ENCODE measurements around the gene PNMA8B.

The PNMA8B gene

GRCh38 chr19:46451352-46451751, 44.3 kb downstream of the PNMA8B start:
- no peak for DNase-seq

DNA sequence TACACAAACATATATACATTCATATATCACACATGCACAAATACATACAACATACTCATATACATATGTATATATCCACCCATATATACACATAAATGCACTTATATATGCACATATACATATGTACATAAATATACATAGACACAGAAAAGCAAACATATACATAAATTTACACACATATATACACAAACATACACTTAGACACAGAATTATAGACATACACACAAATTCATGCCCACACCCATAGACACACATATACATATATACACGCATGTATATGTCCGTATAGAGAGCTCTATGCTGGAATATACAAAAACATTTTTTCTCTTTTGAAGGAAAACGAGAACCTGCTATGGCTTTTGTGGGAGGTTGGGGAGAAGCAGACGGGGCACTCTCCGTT, 44.9 kb downstream of the PNMA8B start:
- no peak for DNase-seq

- no peak for DNase-seq
Measured at GRCh38 chr19:46449228-46449627, 46.4 kb downstream of the PNMA8B start.

DNA sequence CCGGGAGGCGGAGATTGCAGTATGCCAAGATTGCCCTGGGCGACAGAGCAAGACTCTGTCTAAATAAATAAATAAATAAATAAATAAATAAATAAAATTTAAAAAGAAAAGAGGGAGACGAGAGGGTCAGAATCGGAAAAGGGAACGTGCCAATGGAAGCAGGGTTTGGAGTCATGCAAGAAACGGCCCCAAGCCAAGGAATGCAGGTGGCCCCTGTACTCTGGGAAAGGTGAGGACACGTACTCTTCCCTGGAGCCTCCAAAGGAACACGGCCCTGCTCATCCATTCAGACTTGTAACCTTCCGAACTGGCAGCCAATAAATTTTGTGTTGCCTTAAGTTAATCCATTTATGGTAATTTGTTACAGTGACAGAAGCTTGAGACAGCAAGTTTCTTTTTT, 47.1 kb downstream of the PNMA8B start:
- DNase-seq = no peak

DNA sequence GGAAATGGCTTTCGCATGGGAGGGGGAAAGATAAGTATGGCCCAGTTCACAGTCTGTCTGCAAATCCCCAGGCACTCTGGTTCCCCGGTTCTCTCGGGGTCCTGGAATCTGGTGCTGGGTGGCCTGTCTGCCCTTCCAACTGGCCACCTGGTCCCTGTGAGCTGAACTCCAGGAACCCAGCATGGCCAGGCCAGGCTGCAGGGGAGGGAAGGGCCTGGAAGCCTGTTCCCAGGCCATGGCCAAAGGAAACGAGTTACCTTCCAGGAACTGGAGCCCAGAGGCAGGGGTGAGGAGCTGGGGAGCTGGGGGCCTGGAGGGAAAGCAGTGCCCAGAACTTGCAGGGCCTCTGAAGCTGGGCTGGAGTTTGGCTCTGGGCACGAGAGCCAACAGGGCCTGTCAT, 47.8 kb downstream of the PNMA8B start:
- no peak for DNase-seq

DNA sequence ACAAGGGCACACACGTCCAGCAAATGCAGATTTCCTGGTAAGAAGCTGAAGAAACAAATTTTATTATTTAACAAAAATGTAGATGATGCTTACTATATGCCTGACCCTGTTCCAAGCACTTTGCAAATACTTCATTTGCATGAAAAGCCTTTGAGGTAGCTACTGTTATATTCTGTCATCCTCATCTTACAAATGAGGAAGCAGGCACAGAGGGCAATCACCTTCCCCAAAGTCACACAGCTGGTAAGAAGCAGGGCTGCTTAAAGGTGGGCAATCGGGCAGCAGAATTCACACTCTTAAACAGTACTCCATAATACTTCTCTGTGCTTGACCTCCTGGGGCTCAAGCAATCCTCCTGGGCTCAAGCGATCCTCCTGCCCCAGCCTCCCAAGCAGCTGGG, 48.7 kb downstream of the PNMA8B start:
- DNase-seq = no peak

DNA sequence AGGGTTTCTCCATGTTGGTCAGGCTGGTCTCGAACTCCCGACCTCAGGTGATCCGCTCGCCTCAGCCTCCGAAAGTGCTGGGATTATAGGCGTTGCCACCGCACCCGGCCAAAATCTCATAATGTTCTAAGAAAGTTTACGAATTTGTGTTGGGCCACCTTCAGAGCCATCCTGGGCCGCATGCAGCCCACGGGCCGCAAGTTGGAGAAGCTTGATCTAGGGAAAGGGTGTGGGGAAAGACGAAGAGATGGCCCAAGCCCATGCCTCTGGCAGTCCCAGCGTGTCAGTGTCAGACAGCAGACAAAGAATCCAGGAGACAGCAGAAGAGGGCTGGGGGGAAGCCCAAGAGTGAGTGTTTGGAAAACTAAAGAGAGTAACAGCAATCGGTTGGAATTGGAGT, 49.6 kb downstream of the PNMA8B start:
- DNase-seq = no peak

GRCh38 chr19:46442808-46443450, 52.7 kb downstream of the PNMA8B start:
- no peak for DNase-seq

DNA sequence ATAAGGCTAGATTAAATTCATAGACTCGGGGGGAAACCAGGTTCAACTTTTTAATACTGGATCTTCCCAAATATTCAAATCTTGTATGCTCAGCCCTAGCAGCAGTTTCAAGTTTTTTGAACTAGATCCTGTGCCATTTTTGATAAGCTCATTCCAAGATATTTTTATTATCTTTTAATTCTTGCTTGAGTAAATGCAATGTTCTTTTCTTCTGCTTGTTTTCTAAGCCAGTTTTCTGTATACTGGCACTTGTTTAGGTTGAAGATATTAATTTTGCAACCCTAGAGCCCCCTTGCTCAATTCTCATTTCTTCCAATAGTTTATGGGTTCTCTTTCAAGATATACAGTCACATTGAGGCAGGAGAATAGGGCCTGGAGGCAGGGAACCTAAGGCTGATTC, 53.8 kb downstream of the PNMA8B start:
- DNase-seq = no peak

Measured in NCI-H1092 (cell line).